Mammary epithelial cell (primary cell): ENCODE data around the gene NACC2.

Experiments used
- EZH2 ChIP-seq: IDR thresholded peaks from 2 replicates; pipeline ENCODE4 v1.6.1; 2012; ENCODE audit warnings: low read length, inconsistent platforms, borderline replicate concordance
- TF ChIP-seq, protein P1 (sequence below), 2 donors: IDR thresholded peaks in 1 of 2; conservative IDR thresholded peaks in 1 of 2; 2 replicates each; pipeline ENCODE4 v1.5.1; 2011 to 2012; ENCODE audit warnings: inconsistent platforms in 2 of 2, low read length in 2 of 2, mild to moderate bottlenecking in 2 of 2, control low read depth in 1 of 2, low read depth in 1 of 2; ENCODE audit not compliant: insufficient read depth in 1 of 2; ENCODE audit errors: extremely low read depth in 1 of 2

GRCh38 chr9:136083558-136084062 lies 11.5 kb downstream of the NACC2 start:
- TF ChIP-seq, protein P1, sequence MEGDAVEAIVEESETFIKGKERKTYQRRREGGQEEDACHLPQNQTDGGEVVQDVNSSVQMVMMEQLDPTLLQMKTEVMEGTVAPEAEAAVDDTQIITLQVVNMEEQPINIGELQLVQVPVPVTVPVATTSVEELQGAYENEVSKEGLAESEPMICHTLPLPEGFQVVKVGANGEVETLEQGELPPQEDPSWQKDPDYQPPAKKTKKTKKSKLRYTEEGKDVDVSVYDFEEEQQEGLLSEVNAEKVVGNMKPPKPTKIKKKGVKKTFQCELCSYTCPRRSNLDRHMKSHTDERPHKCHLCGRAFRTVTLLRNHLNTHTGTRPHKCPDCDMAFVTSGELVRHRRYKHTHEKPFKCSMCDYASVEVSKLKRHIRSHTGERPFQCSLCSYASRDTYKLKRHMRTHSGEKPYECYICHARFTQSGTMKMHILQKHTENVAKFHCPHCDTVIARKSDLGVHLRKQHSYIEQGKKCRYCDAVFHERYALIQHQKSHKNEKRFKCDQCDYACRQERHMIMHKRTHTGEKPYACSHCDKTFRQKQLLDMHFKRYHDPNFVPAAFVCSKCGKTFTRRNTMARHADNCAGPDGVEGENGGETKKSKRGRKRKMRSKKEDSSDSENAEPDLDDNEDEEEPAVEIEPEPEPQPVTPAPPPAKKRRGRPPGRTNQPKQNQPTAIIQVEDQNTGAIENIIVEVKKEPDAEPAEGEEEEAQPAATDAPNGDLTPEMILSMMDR (conservative IDR thresholded peaks at IDR 0.05 in 1 of 2, IDR thresholded peaks at IDR 0.05 in 1 of 2; ENCODE audit: extremely low read depth in 1 of 2, insufficient read depth in 1 of 2, low read depth in 1 of 2, low read length in 2 of 2), result no peak
- no peak for TF ChIP-seq EZH2
